GM12892 (cell line): ENCODE data around the gene CARD9.

Experiments used
- POLR2A ChIP-seq: IDR thresholded peaks from 2 replicates; pipeline ENCODE4 v1.6.1; 2011; ENCODE audit warnings: low read depth, low read length, control low read depth
- TAF1 ChIP-seq: IDR thresholded peaks from 2 replicates; pipeline ENCODE4 v1.6.1; 2011; ENCODE audit warnings: low read depth, mild to moderate bottlenecking, control low read depth, low read length, borderline replicate concordance

DNA sequence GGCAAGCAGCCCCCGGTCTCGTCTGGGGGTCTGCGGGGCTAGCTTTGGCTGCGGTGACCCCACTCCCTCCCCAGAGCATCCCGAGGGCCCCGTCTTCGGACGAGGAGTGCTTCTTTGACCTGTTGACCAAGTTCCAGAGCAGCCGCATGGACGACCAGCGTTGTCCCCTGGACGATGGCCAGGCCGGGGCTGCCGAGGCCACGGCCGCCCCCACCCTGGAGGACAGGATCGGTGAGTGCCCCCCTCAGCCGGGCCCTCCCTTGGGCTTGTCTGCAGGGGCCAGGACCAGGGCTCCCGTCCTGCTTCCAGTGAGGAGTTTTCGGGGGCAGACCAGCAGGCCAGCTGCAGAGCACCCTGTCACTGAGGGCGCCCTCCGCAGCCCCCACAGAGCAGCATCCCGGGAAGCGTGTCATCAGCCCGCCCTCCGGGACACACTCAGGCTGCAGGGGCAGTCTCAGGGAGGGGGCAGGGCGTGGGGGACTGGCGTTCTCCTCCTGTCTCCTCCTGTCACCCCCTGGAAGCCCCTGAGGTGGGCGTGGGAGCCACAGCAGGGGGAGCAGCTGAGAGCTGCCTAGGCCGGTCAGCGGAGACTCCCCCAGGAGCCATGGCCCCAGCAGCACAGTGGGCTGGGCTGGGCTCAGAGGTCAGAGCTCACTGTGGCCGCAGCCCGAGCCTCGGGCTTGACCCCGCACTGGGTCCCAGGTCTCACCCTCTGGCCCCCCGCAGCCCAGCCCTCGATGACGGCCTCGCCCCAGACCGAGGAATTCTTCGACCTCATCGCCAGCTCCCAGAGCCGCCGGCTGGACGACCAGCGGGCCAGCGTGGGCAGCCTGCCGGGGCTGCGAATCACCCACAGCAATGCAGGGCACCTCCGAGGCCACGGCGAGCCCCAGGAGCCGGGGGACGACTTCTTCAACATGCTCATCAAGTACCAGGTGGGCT, 17.6 kb downstream of the CARD9 start:
- TF ChIP-seq POLR2A (no peak), TAF1 (no peak)
